ENCODE results near the gene LMO3.

DNA sequence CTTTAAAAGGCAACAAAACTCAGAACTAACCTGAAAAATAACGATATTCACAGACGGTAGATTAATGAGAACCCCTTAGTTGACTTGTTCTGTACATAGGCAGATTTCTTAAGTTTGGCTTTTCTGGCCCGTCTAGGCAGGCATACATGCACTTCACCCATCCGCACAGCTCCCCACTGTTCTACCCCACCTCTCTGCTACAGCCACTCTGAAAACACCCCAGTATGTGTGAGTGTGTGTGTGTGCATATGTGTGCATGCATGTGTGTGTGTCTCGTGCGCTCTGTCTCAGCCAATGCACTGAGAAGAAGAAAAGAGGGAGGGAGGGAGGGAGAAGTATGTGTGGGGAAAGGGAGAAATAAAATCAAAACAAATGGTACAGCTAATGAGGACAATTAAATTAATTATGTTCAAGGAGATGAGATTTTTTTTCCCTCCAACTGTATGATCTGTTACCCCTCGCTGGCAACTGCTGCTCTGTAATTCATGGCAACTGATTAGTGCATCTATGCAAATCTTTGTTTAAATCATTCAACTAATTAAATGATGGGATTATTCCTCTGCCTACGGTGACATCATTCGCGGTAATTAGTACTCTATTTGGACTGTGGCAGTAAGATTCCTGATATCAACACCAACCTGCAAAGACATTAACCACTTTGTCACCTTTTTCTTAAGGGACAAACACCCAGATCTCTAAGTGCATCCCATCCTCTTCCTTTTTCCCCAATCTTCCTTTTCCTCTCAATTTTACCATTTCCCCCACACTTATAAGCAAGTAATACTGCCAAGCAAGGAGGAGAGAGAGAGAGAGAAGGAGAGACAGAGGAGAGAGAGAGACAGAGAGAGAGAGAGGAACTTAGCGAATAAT, 2.2 kb upstream of the LMO3 start:
- no peak for TF ChIP-seq ISL1 (CRISPR knock-in tag; IDR thresholded peaks at IDR 0.05)
- no peak for TF ChIP-seq OSR1 (CRISPR knock-in tag; IDR thresholded peaks at IDR 0.05)
- TF ChIP-seq ESRRG (CRISPR knock-in tag; IDR thresholded peaks at IDR 0.05), result no peak
- no peak for TF ChIP-seq ZNF70 (CRISPR knock-in tag; IDR thresholded peaks at IDR 0.05)
- TF ChIP-seq ARNTL (CRISPR knock-in tag; IDR thresholded peaks at IDR 0.05; ENCODE audit: borderline replicate concordance, low read depth), result no peak
- TF ChIP-seq, protein P1, sequence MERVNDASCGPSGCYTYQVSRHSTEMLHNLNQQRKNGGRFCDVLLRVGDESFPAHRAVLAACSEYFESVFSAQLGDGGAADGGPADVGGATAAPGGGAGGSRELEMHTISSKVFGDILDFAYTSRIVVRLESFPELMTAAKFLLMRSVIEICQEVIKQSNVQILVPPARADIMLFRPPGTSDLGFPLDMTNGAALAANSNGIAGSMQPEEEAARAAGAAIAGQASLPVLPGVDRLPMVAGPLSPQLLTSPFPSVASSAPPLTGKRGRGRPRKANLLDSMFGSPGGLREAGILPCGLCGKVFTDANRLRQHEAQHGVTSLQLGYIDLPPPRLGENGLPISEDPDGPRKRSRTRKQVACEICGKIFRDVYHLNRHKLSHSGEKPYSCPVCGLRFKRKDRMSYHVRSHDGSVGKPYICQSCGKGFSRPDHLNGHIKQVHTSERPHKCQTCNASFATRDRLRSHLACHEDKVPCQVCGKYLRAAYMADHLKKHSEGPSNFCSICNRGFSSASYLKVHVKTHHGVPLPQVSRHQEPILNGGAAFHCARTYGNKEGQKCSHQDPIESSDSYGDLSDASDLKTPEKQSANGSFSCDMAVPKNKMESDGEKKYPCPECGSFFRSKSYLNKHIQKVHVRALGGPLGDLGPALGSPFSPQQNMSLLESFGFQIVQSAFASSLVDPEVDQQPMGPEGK (CRISPR knock-in tag; IDR thresholded peaks at IDR 0.05; ENCODE audit: borderline replicate concordance), result no peak
- TF ChIP-seq GLIS3 (CRISPR knock-in tag; IDR thresholded peaks at IDR 0.05), result no peak
- TF ChIP-seq, protein P2, sequence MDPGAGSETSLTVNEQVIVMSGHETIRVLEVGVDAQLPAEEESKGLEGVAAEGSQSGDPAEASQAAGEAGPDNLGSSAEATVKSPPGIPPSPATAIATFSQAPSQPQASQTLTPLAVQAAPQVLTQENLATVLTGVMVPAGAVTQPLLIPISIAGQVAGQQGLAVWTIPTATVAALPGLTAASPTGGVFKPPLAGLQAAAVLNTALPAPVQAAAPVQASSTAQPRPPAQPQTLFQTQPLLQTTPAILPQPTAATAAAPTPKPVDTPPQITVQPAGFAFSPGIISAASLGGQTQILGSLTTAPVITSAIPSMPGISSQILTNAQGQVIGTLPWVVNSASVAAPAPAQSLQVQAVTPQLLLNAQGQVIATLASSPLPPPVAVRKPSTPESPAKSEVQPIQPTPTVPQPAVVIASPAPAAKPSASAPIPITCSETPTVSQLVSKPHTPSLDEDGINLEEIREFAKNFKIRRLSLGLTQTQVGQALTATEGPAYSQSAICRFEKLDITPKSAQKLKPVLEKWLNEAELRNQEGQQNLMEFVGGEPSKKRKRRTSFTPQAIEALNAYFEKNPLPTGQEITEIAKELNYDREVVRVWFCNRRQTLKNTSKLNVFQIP (CRISPR knock-in tag; IDR thresholded peaks at IDR 0.05; ENCODE audit: borderline replicate concordance, low read depth), result no peak
- TF ChIP-seq ZFP3 (CRISPR knock-in tag; IDR thresholded peaks at IDR 0.05), result no peak
- no peak for TF ChIP-seq SNAI2 (CRISPR knock-in tag; IDR thresholded peaks at IDR 0.05)
- TF ChIP-seq ZFP30 (CRISPR knock-in tag; IDR thresholded peaks at IDR 0.05), result no peak

Data from SK-N-SH treated with all-trans-retinoic acid at 6 μM for 48 hours (cell line).